ENCODE data around the gene TMEM51. TPM values are rescaled to one million over a fixed set of nuclear protein-coding genes. Genes with fewer than 3 reads are reported as not detected.

TMEM51 gene
- total and polyA plus RNA-seq, 2 of the 13 experiments (the other 11 are each of a cell fraction or from before 2014, with no cell fraction given), result 12.2 to 22.3 TPM

DNA sequence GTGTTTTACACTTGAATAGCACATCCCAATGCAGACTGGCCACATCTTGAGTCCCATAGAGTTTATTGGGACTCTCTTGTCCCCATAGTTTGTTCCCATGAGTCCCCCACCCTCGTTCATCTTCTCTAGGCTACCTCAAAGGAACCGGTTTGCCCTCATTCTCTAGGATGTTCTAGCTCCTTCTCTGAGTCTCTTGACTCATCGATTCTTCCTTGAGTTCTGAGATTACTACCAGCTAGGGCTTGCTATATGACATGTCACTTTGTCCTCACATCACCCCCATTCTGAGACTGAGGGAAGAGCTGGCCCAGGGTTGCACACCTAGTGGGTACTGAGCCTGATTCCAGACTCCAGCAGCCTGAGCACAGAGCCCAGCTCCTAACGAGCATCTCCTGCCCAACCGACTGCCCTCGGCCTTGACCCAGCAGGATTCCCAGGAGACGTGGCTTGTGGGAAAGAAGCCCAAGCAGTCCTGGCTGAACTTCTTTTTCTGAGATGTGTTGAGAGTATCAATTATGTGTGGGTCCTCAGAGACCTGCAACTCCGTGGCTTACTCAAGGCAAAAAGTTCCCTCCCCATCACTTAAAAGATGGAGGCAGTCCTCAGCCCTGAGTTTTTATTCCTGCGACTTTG is 42.0 kb downstream of the TMEM51 start:
- Histone ChIP-seq H3K4me1 (ENCODE audit: insufficient read depth, low read length) (peaks cover 68% of the 10 kb centered on the region), H2AFZ (ENCODE audit: low read length) (no peak overlapping the region), H4K20me1 (ENCODE audit: insufficient read depth, low read length) (peaks cover 31% of the 10 kb centered on the region), H3K79me2 (ENCODE audit: insufficient read depth, low read length) (peaks cover 73% of the 10 kb centered on the region), H3K9ac (ENCODE audit: insufficient read depth, low read depth, low read length) (no peak overlapping the region), H3K9me3 (ENCODE audit: low read length) (no peaks in the 10 kb centered on the region), H3K4me3 (replicated peaks in 1 of 3; ENCODE audit: insufficient read depth in 1 of 3, low read depth in 2 of 3, low read length in 3 of 3) (no peak overlapping the region), H3K27ac (ENCODE audit: extremely low read length, insufficient read depth, low read length) (no peak overlapping the region), H3K4me2 (ENCODE audit: low read depth, low read length) (no peak overlapping the region), H3K36me3 (replicated peaks in 1 of 2; ENCODE audit: control insufficient read depth in 1 of 2, insufficient read depth in 2 of 2, low read length in 2 of 2) (peaks cover 5 to 26% of the 10 kb centered on the region in 2 experiments; a peak in 4 of 5 replicates), H3K27me3 (ENCODE audit: control insufficient read depth in 1 of 2, insufficient read depth in 2 of 2, low read length in 2 of 2) (no peaks in the 10 kb centered on the region)
- CTCF ChIA-PET (ENCODE audit: low intra/inter-chr PET ratio, low total read pairs), result no interaction called here
- in situ Hi-C loops (cut with HindIII; ENCODE audit: extremely low pct_ligation_motif_present, low pct_unique_long_range_greater_than_20kb), result no loop called here
- TF ChIP-seq HOMEZ (CRISPR knock-in tag; IDR thresholded peaks at IDR 0.05; ENCODE audit: low read depth) (no peak), ESRRA (CRISPR knock-in tag; IDR thresholded peaks at IDR 0.05; ENCODE audit: low read depth) (no peak), ZKSCAN8 (CRISPR knock-in tag; IDR thresholded peaks at IDR 0.05; ENCODE audit: borderline replicate concordance) (no peak), PCBP2 (optimal IDR thresholded peaks at IDR 0.05; ENCODE audit: low read depth, low read length, poor library complexity, severe bottlenecking) (no peak), AGO2 (optimal IDR thresholded peaks at IDR 0.05; ENCODE audit: low read depth, low read length) (no peak), FOXM1 (CRISPR knock-in tag; IDR thresholded peaks at IDR 0.05) (no peak), ZFP1 (CRISPR knock-in tag; IDR thresholded peaks at IDR 0.05) (no peak), AGO1 (IDR thresholded peaks at IDR 0.05; ENCODE audit: low read depth, low read length, poor library complexity, severe bottlenecking) (no peak), HIVEP1 (CRISPR knock-in tag; IDR thresholded peaks at IDR 0.05) (no peak), ZNF652 (CRISPR knock-in tag; IDR thresholded peaks at IDR 0.05; ENCODE audit: borderline replicate concordance, low read depth) (no peak), KMT2A (CRISPR knock-in tag; IDR thresholded peaks at IDR 0.05) (no peak)
- FAIRE-seq, result no peak
- intact Hi-C loops (cut with micrococcal nuclease; ENCODE audit: unreplicated experiment), result loop anchor here (2.0 kb wide), 1 partner anchor 43 kb away; the partner anchor contains the start of gene TMEM51
- WGBS (ENCODE audit: low lambda C conversion rate), result 95% methylated on average over 7 of the region's 9 CpGs
- POLR2A ChIA-PET, result no interaction called here
- DNase-seq (ENCODE audit: low spot score), result no peak
- no peak for ATAC-seq
- BruUV-seq (replicated peaks), result no TSS peak
